HL-60 (cell line): ENCODE data around the gene PNCK.

Source experiments
- TF ChIP-seq, protein P1 (sequence below): IDR thresholded peaks from 2 replicates; pipeline ENCODE4 v1.6.1; 2012; ENCODE audit warnings: low read depth; ENCODE audit not compliant: insufficient replicate concordance
- TF ChIP-seq, protein P2 (sequence below): IDR thresholded peaks from one replicate; pipeline ENCODE4 v1.5.1; 2011; ENCODE audit warnings: low read length, control low read depth, inconsistent platforms; ENCODE audit not compliant: insufficient read depth

DNA sequence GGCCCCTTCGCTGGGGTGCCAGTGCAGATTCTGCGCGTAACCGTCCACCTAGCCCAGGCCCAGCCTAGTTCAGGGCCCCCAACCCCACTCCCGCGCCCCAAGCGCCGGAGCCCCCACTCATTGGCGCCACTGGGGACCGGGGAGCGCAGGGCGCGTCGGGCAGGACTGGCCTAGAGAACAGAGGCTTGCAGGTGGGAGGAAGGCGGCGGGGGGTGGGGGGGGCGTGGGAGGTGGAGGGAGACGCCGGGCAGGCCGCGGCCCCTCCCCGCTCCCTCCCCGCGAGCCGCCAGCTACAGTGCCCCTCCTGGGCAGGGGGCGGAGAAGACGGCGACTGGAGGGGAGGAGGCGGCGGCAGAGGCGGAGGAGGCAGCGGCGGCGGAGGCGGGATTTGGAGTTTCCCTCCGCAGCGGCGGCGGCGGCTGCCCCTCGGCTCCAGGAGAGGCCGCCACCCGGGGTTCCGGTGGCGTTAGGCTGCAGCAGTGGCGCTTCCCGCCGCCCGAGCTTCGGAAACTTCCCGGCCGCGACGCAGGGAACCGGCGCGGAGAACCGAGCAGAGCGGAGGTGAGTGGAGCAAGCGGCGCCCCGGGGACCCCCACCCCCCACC lies 31.5 kb downstream of the PNCK start:
- TF ChIP-seq, protein P1, sequence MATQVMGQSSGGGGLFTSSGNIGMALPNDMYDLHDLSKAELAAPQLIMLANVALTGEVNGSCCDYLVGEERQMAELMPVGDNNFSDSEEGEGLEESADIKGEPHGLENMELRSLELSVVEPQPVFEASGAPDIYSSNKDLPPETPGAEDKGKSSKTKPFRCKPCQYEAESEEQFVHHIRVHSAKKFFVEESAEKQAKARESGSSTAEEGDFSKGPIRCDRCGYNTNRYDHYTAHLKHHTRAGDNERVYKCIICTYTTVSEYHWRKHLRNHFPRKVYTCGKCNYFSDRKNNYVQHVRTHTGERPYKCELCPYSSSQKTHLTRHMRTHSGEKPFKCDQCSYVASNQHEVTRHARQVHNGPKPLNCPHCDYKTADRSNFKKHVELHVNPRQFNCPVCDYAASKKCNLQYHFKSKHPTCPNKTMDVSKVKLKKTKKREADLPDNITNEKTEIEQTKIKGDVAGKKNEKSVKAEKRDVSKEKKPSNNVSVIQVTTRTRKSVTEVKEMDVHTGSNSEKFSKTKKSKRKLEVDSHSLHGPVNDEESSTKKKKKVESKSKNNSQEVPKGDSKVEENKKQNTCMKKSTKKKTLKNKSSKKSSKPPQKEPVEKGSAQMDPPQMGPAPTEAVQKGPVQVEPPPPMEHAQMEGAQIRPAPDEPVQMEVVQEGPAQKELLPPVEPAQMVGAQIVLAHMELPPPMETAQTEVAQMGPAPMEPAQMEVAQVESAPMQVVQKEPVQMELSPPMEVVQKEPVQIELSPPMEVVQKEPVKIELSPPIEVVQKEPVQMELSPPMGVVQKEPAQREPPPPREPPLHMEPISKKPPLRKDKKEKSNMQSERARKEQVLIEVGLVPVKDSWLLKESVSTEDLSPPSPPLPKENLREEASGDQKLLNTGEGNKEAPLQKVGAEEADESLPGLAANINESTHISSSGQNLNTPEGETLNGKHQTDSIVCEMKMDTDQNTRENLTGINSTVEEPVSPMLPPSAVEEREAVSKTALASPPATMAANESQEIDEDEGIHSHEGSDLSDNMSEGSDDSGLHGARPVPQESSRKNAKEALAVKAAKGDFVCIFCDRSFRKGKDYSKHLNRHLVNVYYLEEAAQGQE = no peak
- TF ChIP-seq, protein P2, sequence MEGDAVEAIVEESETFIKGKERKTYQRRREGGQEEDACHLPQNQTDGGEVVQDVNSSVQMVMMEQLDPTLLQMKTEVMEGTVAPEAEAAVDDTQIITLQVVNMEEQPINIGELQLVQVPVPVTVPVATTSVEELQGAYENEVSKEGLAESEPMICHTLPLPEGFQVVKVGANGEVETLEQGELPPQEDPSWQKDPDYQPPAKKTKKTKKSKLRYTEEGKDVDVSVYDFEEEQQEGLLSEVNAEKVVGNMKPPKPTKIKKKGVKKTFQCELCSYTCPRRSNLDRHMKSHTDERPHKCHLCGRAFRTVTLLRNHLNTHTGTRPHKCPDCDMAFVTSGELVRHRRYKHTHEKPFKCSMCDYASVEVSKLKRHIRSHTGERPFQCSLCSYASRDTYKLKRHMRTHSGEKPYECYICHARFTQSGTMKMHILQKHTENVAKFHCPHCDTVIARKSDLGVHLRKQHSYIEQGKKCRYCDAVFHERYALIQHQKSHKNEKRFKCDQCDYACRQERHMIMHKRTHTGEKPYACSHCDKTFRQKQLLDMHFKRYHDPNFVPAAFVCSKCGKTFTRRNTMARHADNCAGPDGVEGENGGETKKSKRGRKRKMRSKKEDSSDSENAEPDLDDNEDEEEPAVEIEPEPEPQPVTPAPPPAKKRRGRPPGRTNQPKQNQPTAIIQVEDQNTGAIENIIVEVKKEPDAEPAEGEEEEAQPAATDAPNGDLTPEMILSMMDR = no peak
